ENCODE results near the gene MAP7.

DNA sequence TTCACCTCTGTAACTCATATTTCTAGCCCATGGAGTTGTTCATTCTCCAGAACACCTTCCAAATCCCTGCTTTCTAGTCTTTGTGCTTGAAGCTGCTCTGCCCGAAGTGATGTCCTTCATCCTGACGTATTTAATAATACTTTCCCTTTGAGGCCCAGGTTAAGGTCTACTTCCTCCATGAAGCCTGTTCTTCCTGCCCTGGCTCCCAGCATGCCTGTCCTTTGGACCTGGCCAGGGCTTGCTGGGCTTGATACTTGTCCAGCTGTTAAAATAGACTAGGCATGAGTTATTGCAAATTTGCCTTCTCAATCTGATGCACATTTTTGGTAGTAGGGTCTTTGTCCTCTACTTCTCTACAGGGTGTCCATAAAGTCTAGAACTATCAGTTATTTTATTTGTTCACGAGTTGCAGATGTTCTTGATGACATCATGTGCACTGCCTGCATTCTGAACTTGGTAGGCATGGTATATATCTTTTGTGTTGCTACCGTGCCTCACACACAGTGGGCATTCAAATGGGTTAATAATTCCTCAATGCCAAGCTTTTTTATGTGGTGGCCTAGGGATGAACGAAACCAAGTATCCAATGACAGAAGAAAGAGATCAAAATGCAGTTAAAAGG lies 3.1 kb upstream of the MAP7 start:
- TF ChIP-seq, protein P1, sequence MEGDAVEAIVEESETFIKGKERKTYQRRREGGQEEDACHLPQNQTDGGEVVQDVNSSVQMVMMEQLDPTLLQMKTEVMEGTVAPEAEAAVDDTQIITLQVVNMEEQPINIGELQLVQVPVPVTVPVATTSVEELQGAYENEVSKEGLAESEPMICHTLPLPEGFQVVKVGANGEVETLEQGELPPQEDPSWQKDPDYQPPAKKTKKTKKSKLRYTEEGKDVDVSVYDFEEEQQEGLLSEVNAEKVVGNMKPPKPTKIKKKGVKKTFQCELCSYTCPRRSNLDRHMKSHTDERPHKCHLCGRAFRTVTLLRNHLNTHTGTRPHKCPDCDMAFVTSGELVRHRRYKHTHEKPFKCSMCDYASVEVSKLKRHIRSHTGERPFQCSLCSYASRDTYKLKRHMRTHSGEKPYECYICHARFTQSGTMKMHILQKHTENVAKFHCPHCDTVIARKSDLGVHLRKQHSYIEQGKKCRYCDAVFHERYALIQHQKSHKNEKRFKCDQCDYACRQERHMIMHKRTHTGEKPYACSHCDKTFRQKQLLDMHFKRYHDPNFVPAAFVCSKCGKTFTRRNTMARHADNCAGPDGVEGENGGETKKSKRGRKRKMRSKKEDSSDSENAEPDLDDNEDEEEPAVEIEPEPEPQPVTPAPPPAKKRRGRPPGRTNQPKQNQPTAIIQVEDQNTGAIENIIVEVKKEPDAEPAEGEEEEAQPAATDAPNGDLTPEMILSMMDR (conservative IDR thresholded peaks at IDR 0.05; ENCODE audit: low read depth in 2 of 2): no peak
- no peak for TF ChIP-seq EZH2 (IDR thresholded peaks at IDR 0.05; ENCODE audit: low read depth, unreplicated experiment)
- TF ChIP-seq NANOG (IDR thresholded peaks at IDR 0.05; ENCODE audit: borderline replicate concordance): no peak
- TF ChIP-seq REST (IDR thresholded peaks at IDR 0.05; ENCODE audit: unreplicated experiment): no peak
- no peak for TF ChIP-seq POLR2AphosphoS5 (IDR thresholded peaks at IDR 0.05; ENCODE audit: low read depth)
- TF ChIP-seq CREB1 (CRISPR knock-in tag; IDR thresholded peaks at IDR 0.05; ENCODE audit: low read depth): no peak
- TF ChIP-seq ZNF114 (CRISPR knock-in tag; IDR thresholded peaks at IDR 0.05): no peak
- TF ChIP-seq, protein P2, sequence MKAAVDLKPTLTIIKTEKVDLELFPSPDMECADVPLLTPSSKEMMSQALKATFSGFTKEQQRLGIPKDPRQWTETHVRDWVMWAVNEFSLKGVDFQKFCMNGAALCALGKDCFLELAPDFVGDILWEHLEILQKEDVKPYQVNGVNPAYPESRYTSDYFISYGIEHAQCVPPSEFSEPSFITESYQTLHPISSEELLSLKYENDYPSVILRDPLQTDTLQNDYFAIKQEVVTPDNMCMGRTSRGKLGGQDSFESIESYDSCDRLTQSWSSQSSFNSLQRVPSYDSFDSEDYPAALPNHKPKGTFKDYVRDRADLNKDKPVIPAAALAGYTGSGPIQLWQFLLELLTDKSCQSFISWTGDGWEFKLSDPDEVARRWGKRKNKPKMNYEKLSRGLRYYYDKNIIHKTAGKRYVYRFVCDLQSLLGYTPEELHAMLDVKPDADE (IDR thresholded peaks at IDR 0.05): no peak
- TF ChIP-seq EZH2phosphoT487 (IDR thresholded peaks at IDR 0.05; ENCODE audit: unreplicated experiment): no peak
- TF ChIP-seq STAT1 (IDR thresholded peaks at IDR 0.05; ENCODE audit: unreplicated experiment): no peak
- no peak for TF ChIP-seq JUNB (IDR thresholded peaks at IDR 0.05; ENCODE audit: unreplicated experiment)
- TF ChIP-seq ZNF462 (CRISPR knock-in tag; IDR thresholded peaks at IDR 0.05): no peak
- TF ChIP-seq ZNF331 (CRISPR knock-in tag; IDR thresholded peaks at IDR 0.05; ENCODE audit: low read depth): no peak
